GM19463 (cell line): ENCODE results near the gene ODF4.
"Not testable (repeated sequence)": the region's sequence is repeated elsewhere in the genome, so short reads cannot be mapped to it uniquely, and the experiment has no call there.

ENCODE experiments used
- ATAC-seq: cut with Tn5 transposase; IDR thresholded peaks from one replicate; pipeline ENCODE4 v1.9.1; 2021; ENCODE audit warnings: mild to moderate bottlenecking, moderate library complexity; ENCODE audit not compliant: unreplicated experiment

ODF4 gene

GRCh38 chr17:8393470-8394231, 54.0 kb downstream of the ODF4 start:
- ATAC-seq, result no peak

GRCh38 chr17:8394497-8394896, 54.9 kb downstream of the ODF4 start:
- not testable (repeated sequence) for ATAC-seq
